Measurements from ENCODE around the gene FAM135A.

FAM135A gene

GRCh38 chr6:70413114-70413991, at the start of gene FAM135A:
FAM135A (plus strand) TSS chr6:70413508; CDS start chr6:70428343, 14,835 bp downstream.
- in situ Hi-C loops (cut with MboI; ENCODE audit: low sequenced_read_pairs), result no loop called here

DNA sequence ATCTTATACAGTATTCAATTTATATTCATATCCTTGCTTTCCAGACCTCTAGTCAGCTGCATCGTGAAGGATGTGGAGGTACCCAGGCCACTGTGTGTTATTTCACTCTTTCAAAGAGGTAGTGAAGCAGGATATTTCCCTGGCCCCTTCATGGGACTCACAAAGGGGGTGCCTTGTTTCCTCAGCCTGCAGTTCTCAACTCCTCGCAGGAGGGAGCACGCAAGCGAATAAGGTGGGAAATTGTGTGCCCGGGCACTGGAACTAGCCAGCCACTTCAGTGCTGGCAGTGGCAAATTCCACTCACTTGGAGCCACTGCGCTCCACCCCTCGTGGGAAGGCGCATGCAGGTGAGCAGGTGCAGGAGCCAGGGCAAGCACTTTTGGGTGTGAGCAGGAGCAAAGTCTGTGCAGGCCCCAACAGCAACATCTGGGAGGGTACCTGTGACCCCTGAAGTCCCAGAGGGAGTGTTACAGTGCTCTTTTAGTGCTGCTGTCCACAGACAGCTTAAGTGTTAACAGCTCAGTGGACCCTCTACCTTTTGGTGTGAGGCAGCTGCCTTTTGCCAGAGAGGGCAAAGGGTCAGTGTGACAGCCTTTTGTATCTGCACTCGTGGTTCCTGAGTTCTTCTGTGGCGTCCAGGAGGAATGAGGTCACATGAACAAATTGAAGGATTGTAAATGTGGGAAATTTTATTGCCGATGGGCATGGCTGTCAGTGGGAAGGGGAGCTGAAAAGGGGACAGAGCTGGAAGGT, 49.4 kb upstream of the FAM135A start:
- in situ Hi-C loops (cut with MboI; ENCODE audit: low sequenced_read_pairs), result no loop called here

DNA sequence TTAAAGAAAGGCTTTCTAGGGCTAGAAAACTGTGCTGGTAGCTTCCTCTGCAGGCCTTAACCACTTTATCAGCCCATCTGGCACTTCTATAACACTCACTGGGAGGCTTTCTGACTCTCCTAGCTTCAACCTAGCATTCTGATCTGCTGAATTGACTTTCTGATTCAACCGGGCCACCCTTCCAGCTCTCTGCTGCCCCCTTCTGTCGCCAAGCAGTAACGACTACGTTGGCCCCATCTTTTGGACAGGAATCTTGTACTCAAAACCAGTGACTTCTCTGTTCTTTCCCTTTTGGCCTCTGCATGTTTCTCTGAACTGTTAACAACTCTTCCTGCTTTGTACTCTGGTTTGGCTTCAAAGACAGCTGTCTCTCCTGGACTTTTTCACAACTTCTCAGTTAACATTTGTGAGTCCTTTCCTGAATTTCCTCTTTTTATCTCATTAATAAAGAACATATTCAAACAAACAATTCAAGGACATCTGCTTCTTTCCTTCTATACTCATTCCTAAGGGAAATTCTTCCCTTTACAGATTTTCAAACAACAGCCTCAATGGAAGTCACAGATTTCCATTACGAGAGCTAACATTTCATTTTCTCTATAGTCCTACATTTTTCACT, 43.9 kb upstream of the FAM135A start:
- in situ Hi-C loops (cut with MboI; ENCODE audit: low sequenced_read_pairs), result no loop called here

GRCh38 chr6:70370496-70370895, 42.8 kb upstream of the FAM135A start:
- in situ Hi-C loops (cut with MboI; ENCODE audit: low sequenced_read_pairs), result no loop called here

GRCh38 chr6:70371454-70372105, 41.7 kb upstream of the FAM135A start:
- in situ Hi-C loops (cut with MboI; ENCODE audit: low sequenced_read_pairs), result no loop called here

- in situ Hi-C loops (cut with MboI; ENCODE audit: low sequenced_read_pairs), result no loop called here
Observed at GRCh38 chr6:70375166-70375565, 38.1 kb upstream of the FAM135A start.

GRCh38 chr6:70375882-70376281, 37.4 kb upstream of the FAM135A start:
- in situ Hi-C loops (cut with MboI; ENCODE audit: low sequenced_read_pairs), result no loop called here

- in situ Hi-C loops (cut with MboI; ENCODE audit: low sequenced_read_pairs), result no loop called here
Observed at GRCh38 chr6:70376628-70377027, 36.7 kb upstream of the FAM135A start.

- in situ Hi-C loops (cut with MboI; ENCODE audit: low sequenced_read_pairs), result no loop called here
Observed at GRCh38 chr6:70377372-70377771, 35.9 kb upstream of the FAM135A start.

DNA sequence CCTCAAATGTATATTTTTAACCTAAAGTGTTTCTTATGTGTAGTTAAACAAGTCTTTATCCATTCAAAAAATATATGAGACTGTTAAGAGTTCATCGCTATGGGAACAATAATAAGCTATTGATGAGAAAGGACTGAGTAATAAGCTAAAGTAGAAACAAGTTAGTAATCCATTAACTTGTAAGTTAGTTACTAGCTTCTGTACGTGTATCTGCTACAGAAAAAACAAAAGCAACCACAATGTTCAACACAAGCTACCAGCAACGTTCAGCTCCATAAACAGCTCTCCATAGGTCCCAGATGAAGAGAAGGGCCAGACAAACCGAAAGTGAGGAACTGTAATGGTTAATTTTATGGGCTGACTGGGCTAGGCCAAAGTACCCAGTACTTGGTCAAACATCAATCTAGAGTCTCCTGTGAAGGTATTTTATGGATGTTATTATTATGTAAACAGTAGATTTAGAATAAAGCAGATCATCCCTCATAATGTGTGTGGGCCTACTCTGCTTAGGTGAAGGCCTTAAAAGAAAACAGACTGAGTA, 33.8 kb upstream of the FAM135A start:
- in situ Hi-C loops (cut with MboI; ENCODE audit: low sequenced_read_pairs), result no loop called here

DNA sequence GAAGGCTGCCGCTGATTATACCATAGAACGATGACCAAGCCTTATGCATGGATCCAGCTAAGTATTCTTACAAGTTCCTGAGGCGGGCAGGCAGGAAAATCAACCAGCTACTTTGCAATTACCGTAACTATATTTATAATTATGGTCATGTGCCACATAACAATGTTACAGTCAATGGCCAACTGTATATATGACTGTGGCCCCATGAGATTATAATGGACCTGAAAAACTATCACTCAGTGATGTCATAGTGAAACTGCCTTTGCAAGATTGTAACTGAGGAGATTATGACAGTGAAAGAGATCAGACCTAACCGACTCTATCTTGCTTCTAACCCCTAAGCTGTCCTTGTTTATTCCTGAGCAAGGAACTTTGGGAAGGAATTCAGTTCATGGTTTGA, 33.1 kb upstream of the FAM135A start:
- in situ Hi-C loops (cut with MboI; ENCODE audit: low sequenced_read_pairs), result no loop called here

DNA sequence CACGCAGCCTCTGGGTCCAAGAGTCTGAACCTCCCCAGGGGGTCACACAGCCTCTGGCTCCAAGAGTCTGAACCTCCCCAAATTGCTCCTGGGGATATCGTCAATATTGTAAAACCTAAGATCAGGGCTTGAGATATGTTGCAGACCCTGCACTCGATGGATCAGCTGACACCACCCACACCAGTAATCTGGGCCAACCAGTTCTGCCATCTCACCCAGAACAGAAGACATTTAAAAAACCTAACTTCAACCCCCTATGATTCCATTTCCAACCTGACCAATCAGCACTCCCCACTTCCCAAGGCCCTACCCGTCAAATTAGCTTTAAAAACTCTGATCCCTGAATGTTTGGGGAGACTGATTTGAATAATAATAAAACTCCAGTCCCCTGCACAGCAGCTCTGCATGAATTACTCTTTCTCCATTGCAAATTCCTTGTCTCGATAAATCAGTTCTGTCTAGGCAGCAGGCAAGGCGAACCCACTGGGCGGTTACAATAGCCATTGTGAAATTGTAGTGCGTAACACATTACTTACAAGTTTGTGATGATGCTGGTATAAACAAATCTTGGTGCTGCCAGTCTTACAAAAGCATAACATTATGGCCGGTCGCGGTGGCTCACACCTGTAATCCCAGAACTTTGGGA, 32.4 kb upstream of the FAM135A start:
- in situ Hi-C loops (cut with MboI; ENCODE audit: low sequenced_read_pairs), result no loop called here

DNA sequence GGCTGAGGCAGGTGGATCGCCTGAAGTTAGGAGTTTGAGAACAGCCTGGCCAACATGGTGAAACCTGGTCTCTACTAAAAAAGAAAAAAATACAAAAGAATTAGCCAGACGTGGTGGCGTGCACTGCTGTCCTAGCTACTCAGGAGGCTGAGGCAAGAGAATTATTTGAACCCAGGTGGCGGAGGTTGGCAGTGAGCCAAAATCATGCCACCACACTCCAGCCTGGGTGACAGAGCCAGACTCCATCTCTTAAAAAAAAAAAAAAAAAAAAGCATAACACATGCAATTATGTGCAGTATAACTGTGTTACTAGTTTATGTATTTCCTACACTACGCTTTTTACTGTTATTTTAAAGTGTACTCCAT, 31.9 kb upstream of the FAM135A start:
- in situ Hi-C loops (cut with MboI; ENCODE audit: low sequenced_read_pairs), result no loop called here

DNA sequence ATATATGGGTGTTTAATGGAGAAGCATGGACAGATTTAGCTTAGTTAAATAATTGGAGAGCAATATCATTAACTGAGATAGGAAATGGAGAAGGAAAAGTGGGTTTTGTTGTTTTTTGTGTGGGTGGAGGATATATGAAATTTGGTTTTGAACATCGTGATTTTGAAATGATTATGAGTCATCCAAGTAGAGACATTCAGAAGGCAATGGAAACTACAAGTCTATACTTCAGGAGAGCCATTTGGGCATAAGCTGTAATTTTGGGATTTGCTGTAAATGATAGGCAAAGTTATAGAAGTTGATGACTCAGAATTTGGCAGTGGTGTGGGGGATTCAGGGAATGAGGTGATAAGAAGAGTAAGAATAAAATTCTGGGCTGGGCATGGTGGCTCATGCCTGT, 27.4 kb upstream of the FAM135A start:
- in situ Hi-C loops (cut with MboI; ENCODE audit: low sequenced_read_pairs), result no loop called here

GRCh38 chr6:70388814-70389213, 24.5 kb upstream of the FAM135A start:
- in situ Hi-C loops (cut with MboI; ENCODE audit: low sequenced_read_pairs), result no loop called here

DNA sequence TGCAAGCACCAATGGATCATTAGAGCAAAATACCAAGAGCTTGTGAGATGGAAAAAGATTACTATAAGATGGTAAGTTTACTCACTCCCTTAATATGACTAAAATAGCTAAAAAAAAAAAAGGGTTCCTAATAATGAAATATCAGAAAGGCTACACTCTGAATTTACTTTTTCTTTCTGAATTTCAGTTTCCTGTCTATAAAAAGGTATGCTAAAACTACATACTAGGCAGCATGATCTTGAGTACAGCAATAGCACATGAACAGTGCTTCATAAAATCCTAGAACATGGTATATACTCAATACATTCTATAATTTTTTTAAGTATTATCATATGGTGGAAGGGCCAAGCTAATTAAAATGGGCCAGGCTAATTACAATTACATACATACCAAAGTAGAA, 24.0 kb upstream of the FAM135A start:
- in situ Hi-C loops (cut with MboI; ENCODE audit: low sequenced_read_pairs), result no loop called here

DNA sequence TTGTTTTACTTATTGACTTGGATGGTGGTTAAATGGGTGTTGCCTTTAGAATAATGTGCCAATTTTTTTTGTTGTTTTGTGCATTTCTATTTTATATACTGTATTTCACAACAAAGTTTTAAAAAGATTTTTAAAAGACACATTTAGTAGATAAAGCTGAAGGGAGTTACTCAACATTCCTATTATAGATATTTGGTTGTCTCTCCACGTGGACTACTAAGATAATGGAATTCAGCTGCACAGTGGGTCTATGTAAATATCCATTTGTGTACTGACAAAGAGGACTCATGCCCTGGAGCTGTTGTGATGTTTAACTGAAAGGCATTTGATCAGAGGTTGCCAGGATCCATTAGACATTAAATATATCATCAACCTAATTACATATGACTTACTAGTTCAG, 23.2 kb upstream of the FAM135A start:
- in situ Hi-C loops (cut with MboI; ENCODE audit: low sequenced_read_pairs), result no loop called here

DNA sequence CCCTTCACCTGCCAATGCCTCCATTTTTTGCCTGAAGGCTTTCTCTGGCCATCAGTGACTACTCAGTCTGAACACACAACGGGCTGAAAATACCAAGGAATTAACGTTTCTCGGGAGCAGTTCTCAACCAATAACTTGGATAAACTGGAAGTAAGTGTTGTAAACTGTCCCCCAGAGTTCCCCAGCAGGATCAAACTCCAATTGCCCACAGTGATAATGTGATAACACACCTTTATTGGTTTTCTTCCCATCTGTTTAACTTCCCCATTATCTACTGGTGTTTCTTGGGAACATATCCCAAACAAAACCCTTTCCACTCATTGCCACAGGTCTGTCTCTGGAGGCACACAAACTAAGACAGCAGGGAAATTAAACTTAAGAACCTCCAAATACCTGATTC, 21.8 kb upstream of the FAM135A start:
- in situ Hi-C loops (cut with MboI; ENCODE audit: low sequenced_read_pairs), result no loop called here

GRCh38 chr6:70394518-70395300, 18.6 kb upstream of the FAM135A start:
- in situ Hi-C loops (cut with MboI; ENCODE audit: low sequenced_read_pairs), result no loop called here

- in situ Hi-C loops (cut with MboI; ENCODE audit: low sequenced_read_pairs), result no loop called here
Observed at GRCh38 chr6:70395301-70395672, 18.0 kb upstream of the FAM135A start.

All from hTERT RPE-1 (cell line).